WTC11 (cell line): ENCODE results near the gene KLK2. TPM values are rescaled to one million over a fixed set of nuclear protein-coding genes. Genes with fewer than 3 reads are reported as not detected.

ENCODE experiments used
- ATAC-seq: fragments of 200-7000 bp; cut with Tn5 transposase; 2 replicates; pipeline ENCODE4 v1.10.0; 2021; ENCODE audit warnings: mild to moderate bottlenecking, moderate library complexity
- CTCF ChIA-PET: fragments of 300-600 bp; sonication (Branson Sonifier 250); formaldehyde crosslinking; loops from one replicate; lab custom pipeline; 2021; ENCODE audit warnings: antibody characterized with exemption; lab: Charles Lee
- POLR2A ChIA-PET: fragments of 350-600 bp; sonication (Branson Sonifier 250); formaldehyde crosslinking; loops from one replicate; lab custom pipeline; 2021; ENCODE audit warnings: antibody characterized with exemption; lab: Charles Lee
- DNase-seq: peaks from one replicate; pipeline ENCODE4 v3.0.0; 2021; ENCODE audit warnings: low spot score
- H3K27ac Mint-ChIP-seq: 2 replicates; pipeline ENCODE4 v1.8.0; 2021; ENCODE audit warnings: mixed read lengths
- H3K27me3 Mint-ChIP-seq: 2 replicates; pipeline ENCODE4 v1.8.0; 2021; ENCODE audit warnings: low read depth, mild to moderate bottlenecking, moderate library complexity, mixed read lengths
- H3K36me3 Mint-ChIP-seq: 2 replicates; pipeline ENCODE4 v1.8.0; 2021; ENCODE audit warnings: mixed read lengths
- H3K4me1 Mint-ChIP-seq: 2 replicates; pipeline ENCODE4 v1.8.0; 2022; ENCODE audit warnings: mixed read lengths
- H3K4me3 Mint-ChIP-seq: 2 replicates; pipeline ENCODE4 v1.8.0; 2021; ENCODE audit warnings: mild to moderate bottlenecking, moderate library complexity, mixed read lengths
- H3K9me3 Mint-ChIP-seq: 2 replicates; pipeline ENCODE4 v1.8.0; 2021; ENCODE audit warnings: mixed read lengths
- CREM ChIP-seq: sonication (generic); formaldehyde crosslinking; IDR thresholded peaks from 2 replicates; pipeline ENCODE4 v1.8.1; 2022; ENCODE audit warnings: mild to moderate bottlenecking, missing genetic modification reagents, moderate library complexity
- CTCF ChIP-seq: fragments of 200-600 bp; IDR thresholded peaks from 2 replicates; pipeline ENCODE4 v1.8.0; 2022; ENCODE audit warnings: antibody characterized with exemption
- E2F5 ChIP-seq: sonication (generic); formaldehyde crosslinking; IDR thresholded peaks from 2 replicates; pipeline ENCODE4 v1.8.1; 2022; ENCODE audit warnings: mild to moderate bottlenecking, moderate library complexity, missing genetic modification reagents
- ELF4 ChIP-seq: sonication (generic); formaldehyde crosslinking; IDR thresholded peaks from 2 replicates; pipeline ENCODE4 v1.8.1; 2022; ENCODE audit warnings: low read depth, mild to moderate bottlenecking, moderate library complexity, missing genetic modification reagents
- GTF2I ChIP-seq: fragments of 250-450 bp; sonication (Bioruptor Pico); conservative IDR thresholded peaks from 2 replicates; pipeline ENCODE4 v1.4.0; 2021; ENCODE audit warnings: mild to moderate bottlenecking
- HMGXB4 ChIP-seq: sonication (generic); formaldehyde crosslinking; IDR thresholded peaks from 2 replicates; pipeline ENCODE4 v1.8.1; 2023; ENCODE audit warnings: mild to moderate bottlenecking, moderate library complexity, missing genetic modification reagents
- JUN ChIP-seq: sonication (generic); formaldehyde crosslinking; IDR thresholded peaks from 2 replicates; pipeline ENCODE4 v1.8.0; 2023; ENCODE audit warnings: mild to moderate bottlenecking, missing genetic modification reagents
- NR1H2 ChIP-seq: sonication (generic); formaldehyde crosslinking; IDR thresholded peaks from 2 replicates; pipeline ENCODE4 v1.9.0; 2021; ENCODE audit warnings: mild to moderate bottlenecking, moderate library complexity, missing genetic modification reagents
- NR2C2 ChIP-seq: sonication (generic); formaldehyde crosslinking; IDR thresholded peaks from 2 replicates; pipeline ENCODE4 v1.8.0; 2022; ENCODE audit warnings: mild to moderate bottlenecking, missing genetic modification reagents
- RELA ChIP-seq: sonication (generic); formaldehyde crosslinking; IDR thresholded peaks from 2 replicates; pipeline ENCODE4 v1.8.1; 2022; ENCODE audit warnings: missing genetic modification reagents, mild to moderate bottlenecking, borderline replicate concordance
- ZNF232 ChIP-seq: sonication (generic); formaldehyde crosslinking; IDR thresholded peaks from 2 replicates; pipeline ENCODE4 v1.8.0; 2022; ENCODE audit warnings: mild to moderate bottlenecking, missing genetic modification reagents
- ZNF317 ChIP-seq: sonication (generic); formaldehyde crosslinking; IDR thresholded peaks from 2 replicates; pipeline ENCODE4 v1.8.1; 2023; ENCODE audit warnings: low read depth, mild to moderate bottlenecking, moderate library complexity, missing genetic modification reagents, borderline replicate concordance
- total RNA-seq: library from RNA; stranded (reverse); gene quantifications from 3 replicates; pipeline ENCODE4 v1.2.3, GENCODE V29; 2021
- TF ChIP-seq, protein P1 (sequence below): fragments of 250-450 bp; sonication (Bioruptor Pico); IDR thresholded peaks from 2 replicates; pipeline ENCODE4 v1.9.0; 2021; ENCODE audit warnings: mild to moderate bottlenecking, borderline replicate concordance
- TF ChIP-seq, protein P2 (sequence below): sonication (generic); formaldehyde crosslinking; IDR thresholded peaks from 2 replicates; pipeline ENCODE4 v1.8.0; 2023; ENCODE audit warnings: missing genetic modification reagents
- TF ChIP-seq, protein P3 (sequence below): sonication (generic); formaldehyde crosslinking; IDR thresholded peaks from 2 replicates; pipeline ENCODE4 v1.8.0; 2022; ENCODE audit warnings: mild to moderate bottlenecking, missing genetic modification reagents

KLK2 gene
- total RNA-seq, 1 experiment from 2014 or later = not detected

DNA sequence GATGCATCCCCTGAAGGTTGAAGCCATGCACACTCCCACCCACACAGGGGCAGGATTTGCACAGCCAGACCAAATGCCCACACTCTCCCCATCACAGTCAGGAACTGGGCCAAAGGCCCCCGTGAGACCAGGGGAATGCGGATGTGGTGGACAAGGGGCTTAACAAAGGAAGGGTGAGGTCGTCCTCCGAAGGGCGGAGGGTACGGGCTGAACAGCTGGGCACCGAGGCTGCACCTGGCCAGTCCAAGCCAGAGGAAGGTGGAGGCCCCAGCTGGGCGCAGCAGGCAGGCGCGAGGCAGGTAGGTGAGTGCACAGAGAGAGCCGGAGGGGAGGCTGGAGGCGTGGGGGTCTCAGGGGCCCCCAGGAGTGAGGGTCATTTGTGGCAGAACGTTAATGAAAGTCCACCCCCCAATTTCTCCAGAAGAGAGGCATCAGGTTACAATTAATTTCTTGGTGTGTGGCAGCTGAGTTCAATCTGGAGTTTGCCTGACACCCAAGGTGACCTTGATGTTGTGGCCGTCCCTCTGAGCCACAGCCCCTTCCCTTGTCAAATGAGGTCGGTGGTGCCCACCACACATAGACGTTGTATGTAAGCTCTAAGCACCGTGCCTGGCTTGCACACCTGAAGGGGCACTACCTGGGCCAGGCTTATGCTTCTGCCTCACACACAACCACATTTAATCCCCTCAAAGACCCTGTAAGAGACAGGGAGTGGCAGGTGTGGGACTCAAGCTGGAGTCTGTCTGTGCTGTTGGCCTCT is 42.8 kb upstream of the KLK2 start (continued):
- TF ChIP-seq HMGXB4 (CRISPR knock-in tag) (no peak), JUN (CRISPR knock-in tag) (no peak), GTF2I (no peak), ZNF232 (CRISPR knock-in tag) (no peak), NR1H2 (CRISPR knock-in tag) (no peak)

DNA sequence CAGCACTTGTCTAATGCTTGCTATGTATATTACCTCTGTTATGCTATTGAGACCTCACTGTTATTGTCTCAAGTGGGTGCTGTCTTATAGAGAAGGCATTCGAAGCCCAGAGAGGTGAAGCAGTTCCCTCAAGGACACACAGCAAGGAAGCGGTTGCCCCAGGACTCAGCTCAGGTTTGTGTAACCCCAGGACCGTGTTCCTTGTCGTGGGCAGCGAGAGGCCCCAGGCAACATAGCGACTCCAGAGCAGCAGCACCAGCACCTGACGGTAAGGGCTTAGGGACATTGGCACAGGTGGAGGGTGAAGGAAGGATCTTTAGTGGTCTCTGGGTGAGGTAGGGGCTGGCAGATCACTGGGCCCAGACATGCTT is 42.2 kb upstream of the KLK2 start:
- Mint-ChIP-seq H3K4me3 (no peak overlapping the region), H3K9me3 (no peaks in the 10 kb centered on the region), H3K27me3 (peaks cover 56% of the 10 kb centered on the region), H3K36me3 (no peaks in the 10 kb centered on the region)
- no peak for ATAC-seq
- DNase-seq = no peak
- ChIA-PET POLR2A (no interaction called here), CTCF (no interaction called here)
- TF ChIP-seq, protein P1, sequence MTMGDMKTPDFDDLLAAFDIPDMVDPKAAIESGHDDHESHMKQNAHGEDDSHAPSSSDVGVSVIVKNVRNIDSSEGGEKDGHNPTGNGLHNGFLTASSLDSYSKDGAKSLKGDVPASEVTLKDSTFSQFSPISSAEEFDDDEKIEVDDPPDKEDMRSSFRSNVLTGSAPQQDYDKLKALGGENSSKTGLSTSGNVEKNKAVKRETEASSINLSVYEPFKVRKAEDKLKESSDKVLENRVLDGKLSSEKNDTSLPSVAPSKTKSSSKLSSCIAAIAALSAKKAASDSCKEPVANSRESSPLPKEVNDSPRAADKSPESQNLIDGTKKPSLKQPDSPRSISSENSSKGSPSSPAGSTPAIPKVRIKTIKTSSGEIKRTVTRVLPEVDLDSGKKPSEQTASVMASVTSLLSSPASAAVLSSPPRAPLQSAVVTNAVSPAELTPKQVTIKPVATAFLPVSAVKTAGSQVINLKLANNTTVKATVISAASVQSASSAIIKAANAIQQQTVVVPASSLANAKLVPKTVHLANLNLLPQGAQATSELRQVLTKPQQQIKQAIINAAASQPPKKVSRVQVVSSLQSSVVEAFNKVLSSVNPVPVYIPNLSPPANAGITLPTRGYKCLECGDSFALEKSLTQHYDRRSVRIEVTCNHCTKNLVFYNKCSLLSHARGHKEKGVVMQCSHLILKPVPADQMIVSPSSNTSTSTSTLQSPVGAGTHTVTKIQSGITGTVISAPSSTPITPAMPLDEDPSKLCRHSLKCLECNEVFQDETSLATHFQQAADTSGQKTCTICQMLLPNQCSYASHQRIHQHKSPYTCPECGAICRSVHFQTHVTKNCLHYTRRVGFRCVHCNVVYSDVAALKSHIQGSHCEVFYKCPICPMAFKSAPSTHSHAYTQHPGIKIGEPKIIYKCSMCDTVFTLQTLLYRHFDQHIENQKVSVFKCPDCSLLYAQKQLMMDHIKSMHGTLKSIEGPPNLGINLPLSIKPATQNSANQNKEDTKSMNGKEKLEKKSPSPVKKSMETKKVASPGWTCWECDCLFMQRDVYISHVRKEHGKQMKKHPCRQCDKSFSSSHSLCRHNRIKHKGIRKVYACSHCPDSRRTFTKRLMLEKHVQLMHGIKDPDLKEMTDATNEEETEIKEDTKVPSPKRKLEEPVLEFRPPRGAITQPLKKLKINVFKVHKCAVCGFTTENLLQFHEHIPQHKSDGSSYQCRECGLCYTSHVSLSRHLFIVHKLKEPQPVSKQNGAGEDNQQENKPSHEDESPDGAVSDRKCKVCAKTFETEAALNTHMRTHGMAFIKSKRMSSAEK (CRISPR knock-in tag) = no peak
- no peak for TF ChIP-seq RELA
- TF ChIP-seq ZNF317 (CRISPR knock-in tag) = no peak
- no peak for TF ChIP-seq ELF4 (CRISPR knock-in tag)
- TF ChIP-seq NR2C2 (CRISPR knock-in tag) = no peak
- TF ChIP-seq CREM = no peak
- TF ChIP-seq, protein P2, sequence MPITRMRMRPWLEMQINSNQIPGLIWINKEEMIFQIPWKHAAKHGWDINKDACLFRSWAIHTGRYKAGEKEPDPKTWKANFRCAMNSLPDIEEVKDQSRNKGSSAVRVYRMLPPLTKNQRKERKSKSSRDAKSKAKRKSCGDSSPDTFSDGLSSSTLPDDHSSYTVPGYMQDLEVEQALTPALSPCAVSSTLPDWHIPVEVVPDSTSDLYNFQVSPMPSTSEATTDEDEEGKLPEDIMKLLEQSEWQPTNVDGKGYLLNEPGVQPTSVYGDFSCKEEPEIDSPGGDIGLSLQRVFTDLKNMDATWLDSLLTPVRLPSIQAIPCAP (CRISPR knock-in tag) = no peak
- TF ChIP-seq E2F5 = no peak
- TF ChIP-seq, protein P3, sequence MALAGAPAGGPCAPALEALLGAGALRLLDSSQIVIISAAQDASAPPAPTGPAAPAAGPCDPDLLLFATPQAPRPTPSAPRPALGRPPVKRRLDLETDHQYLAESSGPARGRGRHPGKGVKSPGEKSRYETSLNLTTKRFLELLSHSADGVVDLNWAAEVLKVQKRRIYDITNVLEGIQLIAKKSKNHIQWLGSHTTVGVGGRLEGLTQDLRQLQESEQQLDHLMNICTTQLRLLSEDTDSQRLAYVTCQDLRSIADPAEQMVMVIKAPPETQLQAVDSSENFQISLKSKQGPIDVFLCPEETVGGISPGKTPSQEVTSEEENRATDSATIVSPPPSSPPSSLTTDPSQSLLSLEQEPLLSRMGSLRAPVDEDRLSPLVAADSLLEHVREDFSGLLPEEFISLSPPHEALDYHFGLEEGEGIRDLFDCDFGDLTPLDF (CRISPR knock-in tag) = no peak
- TF ChIP-seq CTCF = no peak
- TF ChIP-seq, all 79 proteins: peak for 0
- Mint-ChIP-seq H3K4me1 (peaks cover 3% of the 10 kb centered on the region; the same call in 1 of the 2 replicates), H3K27ac (no peak overlapping the region)
